ACC112 (cell line): ENCODE data around the gene PIK3CD.

Source experiments
- H2AFZ ChIP-seq: fragments of 200-600 bp; sonication (generic); one replicate; pipeline ENCODE4 v1.6.0; 2017; ENCODE audit warnings: antibody characterized with exemption, low read length; ENCODE audit not compliant: unreplicated experiment
- H3K27ac ChIP-seq: fragments of 200-600 bp; sonication (generic); 2 replicates; pipeline ENCODE4 v1.5.1; 2014; ENCODE audit warnings: low read depth, mild to moderate bottlenecking, antibody characterized with exemption, low read length, moderate library complexity
- H3K27me3 ChIP-seq: fragments of 200-600 bp; sonication (generic); 2 replicates; pipeline ENCODE4 v1.6.1; 2014; ENCODE audit warnings: mild to moderate bottlenecking, antibody characterized with exemption, low read length, moderate library complexity, mixed read lengths; ENCODE audit not compliant: insufficient read depth
- H3K36me3 ChIP-seq: fragments of 200-600 bp; sonication (generic); 2 replicates; pipeline ENCODE4 v1.6.1; 2016; ENCODE audit warnings: mild to moderate bottlenecking, antibody characterized with exemption, low read length, moderate library complexity, mixed read lengths; ENCODE audit not compliant: insufficient read depth
- H3K4me1 ChIP-seq: fragments of 200-600 bp; sonication (generic); one replicate; pipeline ENCODE4 v1.6.1; 2016; ENCODE audit warnings: low read length, mixed read lengths; ENCODE audit not compliant: insufficient read depth, unreplicated experiment, control insufficient read depth
- H3K4me3 ChIP-seq: fragments of 200-600 bp; sonication (generic); 2 replicates; pipeline ENCODE4 v1.5.1; 2014; ENCODE audit warnings: mild to moderate bottlenecking, low read depth, low read length
- H3K79me2 ChIP-seq: fragments of 200-600 bp; sonication (generic); one replicate; pipeline ENCODE4 v1.6.0; 2016; ENCODE audit warnings: low read length; ENCODE audit not compliant: control insufficient read depth, unreplicated experiment, insufficient read depth

Gene PIK3CD

GRCh38 chr1:9718006-9718680, 66.6 kb downstream of the PIK3CD start:
- no peak overlapping the region for H3K4me3 ChIP-seq
- H3K4me1 ChIP-seq: peaks cover 3% of the 10 kb centered on the region
- H3K36me3 ChIP-seq: peaks cover 10% of the 10 kb centered on the region; the same call in 1 of the 2 replicates
- H3K27ac ChIP-seq: no peak overlapping the region
- no peak overlapping the region for H2AFZ ChIP-seq
- no peaks in the 10 kb centered on the region for H3K79me2 ChIP-seq
- no peaks in the 10 kb centered on the region for H3K27me3 ChIP-seq

- Histone ChIP-seq H3K79me2 (no peaks in the 10 kb centered on the region), H3K4me1 (peaks cover 3% of the 10 kb centered on the region), H3K27me3 (no peaks in the 10 kb centered on the region), H3K27ac (no peak overlapping the region), H2AFZ (no peak overlapping the region), H3K4me3 (no peak overlapping the region), H3K36me3 (peaks cover 13% of the 10 kb centered on the region; the same call in 1 of the 2 replicates)
These were observed 68.6 kb downstream of the PIK3CD start for GRCh38 chr1:9719978-9720722.

- peaks cover 3% of the 10 kb centered on the region for H3K4me1 ChIP-seq
- H3K27me3 ChIP-seq: no peaks in the 10 kb centered on the region
- H3K4me3 ChIP-seq: no peak overlapping the region
- peaks cover 13% of the 10 kb centered on the region; the same call in 1 of the 2 replicates for H3K36me3 ChIP-seq
- no peaks in the 10 kb centered on the region for H3K79me2 ChIP-seq
- H2AFZ ChIP-seq: no peak overlapping the region
- H3K27ac ChIP-seq: no peak overlapping the region
These were observed 69.5 kb downstream of the PIK3CD start for GRCh38 chr1:9720785-9721605.

- no peaks in the 10 kb centered on the region for H3K79me2 ChIP-seq
- H3K27me3 ChIP-seq: no peaks in the 10 kb centered on the region
- H3K4me3 ChIP-seq: no peak overlapping the region
- H3K27ac ChIP-seq: no peak overlapping the region
- H3K36me3 ChIP-seq: peaks cover 13% of the 10 kb centered on the region; the same call in 1 of the 2 replicates
- no peak overlapping the region for H2AFZ ChIP-seq
- peaks cover 3% of the 10 kb centered on the region for H3K4me1 ChIP-seq
These were observed 70.3 kb downstream of the PIK3CD start for GRCh38 chr1:9721606-9722377.

- H3K27ac ChIP-seq: no peak overlapping the region
- no peaks in the 10 kb centered on the region for H3K27me3 ChIP-seq
- peaks cover 3% of the 10 kb centered on the region for H3K4me1 ChIP-seq
These were observed 70.8 kb downstream of the PIK3CD start for GRCh38 chr1:9722378-9722749.

GRCh38 chr1:9723068-9723805, 71.7 kb downstream of the PIK3CD start:
- Histone ChIP-seq H3K79me2 (no peaks in the 10 kb centered on the region), H3K36me3 (peaks cover 13% of the 10 kb centered on the region; the same call in 1 of the 2 replicates), H3K4me1 (peaks cover 3% of the 10 kb centered on the region), H3K27me3 (no peaks in the 10 kb centered on the region), H2AFZ (no peak overlapping the region), H3K4me3 (no peak overlapping the region), H3K27ac (no peak overlapping the region)

More at GRCh38 chr1:9722378-9722749, 70.8 kb downstream of the PIK3CD start:
- no peaks in the 10 kb centered on the region for H3K79me2 ChIP-seq
- H3K36me3 ChIP-seq: peaks cover 13% of the 10 kb centered on the region; the same call in 1 of the 2 replicates
- no peak overlapping the region for H3K4me3 ChIP-seq
- H2AFZ ChIP-seq: no peak overlapping the region

- Histone ChIP-seq H3K27ac (no peak overlapping the region), H3K36me3 (peaks cover 13% of the 10 kb centered on the region; the same call in 1 of the 2 replicates), H3K4me3 (no peak overlapping the region), H3K27me3 (no peaks in the 10 kb centered on the region), H3K79me2 (no peaks in the 10 kb centered on the region), H3K4me1 (peaks cover under 1% of the 10 kb centered on the region), H2AFZ (no peak overlapping the region)
These were observed 72.4 kb downstream of the PIK3CD start for GRCh38 chr1:9723926-9724325.

GRCh38 chr1:9724706-9725476, 73.4 kb downstream of the PIK3CD start:
- no peaks in the 10 kb centered on the region for H3K27me3 ChIP-seq
- H3K4me1 ChIP-seq: no peaks in the 10 kb centered on the region
- no peak overlapping the region for H3K27ac ChIP-seq
- H3K4me3 ChIP-seq: no peak overlapping the region
- H2AFZ ChIP-seq: no peak overlapping the region
- peaks cover 13% of the 10 kb centered on the region; the same call in 1 of the 2 replicates for H3K36me3 ChIP-seq
- H3K79me2 ChIP-seq: no peaks in the 10 kb centered on the region

- Histone ChIP-seq H3K27ac (no peak overlapping the region), H3K36me3 (peaks cover 16% of the 10 kb centered on the region; the same call in 1 of the 2 replicates), H3K27me3 (no peaks in the 10 kb centered on the region), H3K4me1 (no peaks in the 10 kb centered on the region), H3K4me3 (no peak overlapping the region), H2AFZ (no peak overlapping the region), H3K79me2 (no peaks in the 10 kb centered on the region)
These were observed 74.9 kb downstream of the PIK3CD start for GRCh38 chr1:9726406-9726805.
